Liver (tissue), 9 donors: ENCODE data around the gene DDI1. TPM values are rescaled to one million over a fixed set of nuclear protein-coding genes. Genes with fewer than 3 reads are reported as not detected.

Source experiments
- DNase-seq: peaks from one replicate; pipeline ENCODE4 v3.0.0-alpha.2; 2017; ENCODE audit warnings: low spot score
- H3K27ac ChIP-seq, 2 donors: one replicate each; pipeline ENCODE4 v1.7.0; 2013; ENCODE audit warnings: inconsistent platforms in 2 of 2, low read length in 2 of 2, control low read depth in 1 of 2, low read depth in 1 of 2, mild to moderate bottlenecking in 1 of 2
- H3K27me3 ChIP-seq, 4 donors: one replicate each; pipeline versions ENCODE4 v1.6.1 to v1.7.0; 2013; ENCODE audit warnings: low read length in 3 of 4, inconsistent platforms in 1 of 4, mild to moderate bottlenecking in 1 of 4, moderate library complexity in 1 of 4; ENCODE audit not compliant: control insufficient read depth in 4 of 4, insufficient read depth in 4 of 4
- H3K36me3 ChIP-seq, 4 donors: one replicate each; pipeline versions ENCODE4 v1.6.1 to v1.7.0; 2013; ENCODE audit warnings: low read length in 3 of 4, mild to moderate bottlenecking in 3 of 4, low read depth in 1 of 4, moderate library complexity in 1 of 4; ENCODE audit not compliant: control insufficient read depth in 4 of 4, insufficient read depth in 3 of 4
- H3K4me1 ChIP-seq, 4 donors: one replicate each; pipeline versions ENCODE4 v1.6.1 to v1.7.0; 2013; ENCODE audit warnings: low read length in 3 of 4, mild to moderate bottlenecking in 3 of 4, moderate library complexity in 1 of 4; ENCODE audit not compliant: control insufficient read depth in 4 of 4, insufficient read depth in 4 of 4
- H3K4me3 ChIP-seq, 3 donors: one replicate each; pipeline versions ENCODE4 v1.6.1 to v1.7.0; 2013; ENCODE audit warnings: low read length in 3 of 3, control low read depth in 1 of 3, low read depth in 1 of 3, mild to moderate bottlenecking in 1 of 3
- H3K9ac ChIP-seq, 2 donors: one replicate each; pipeline ENCODE4 v1.7.0; 2013; ENCODE audit warnings: low read length in 2 of 2, mild to moderate bottlenecking in 2 of 2, moderate library complexity in 2 of 2, control low read depth in 1 of 2, low read depth in 1 of 2
- H3K9me3 ChIP-seq, 4 donors: one replicate each; pipeline versions ENCODE4 v1.6.1 to v1.7.0; 2013; ENCODE audit warnings: low read length in 3 of 4; ENCODE audit not compliant: control insufficient read depth in 4 of 4
- CTCF ChIP-seq: fragments of 150-350 bp; IDR thresholded peaks from 2 replicates; pipeline ENCODE4 v1.5.1; 2017; ENCODE audit warnings: improper control_type of control experiment, low read depth, low read length; ENCODE audit not compliant: missing input control
- EGR1 ChIP-seq, 2 donors: IDR thresholded peaks; 2 replicates each; pipeline ENCODE4 v1.6.1; 2016 to 2018; ENCODE audit warnings: antibody characterized with exemption in 2 of 2, low read depth in 2 of 2
- FOXA1 ChIP-seq: IDR thresholded peaks from 2 replicates; pipeline ENCODE4 v1.6.1; 2016; ENCODE audit warnings: antibody characterized with exemption
- FOXA2 ChIP-seq: IDR thresholded peaks from 2 replicates; pipeline ENCODE4 v1.6.1; 2016; ENCODE audit warnings: antibody characterized with exemption
- GABPA ChIP-seq, 2 donors: IDR thresholded peaks in 1 of 2; conservative IDR thresholded peaks in 1 of 2; 2 replicates each; pipeline ENCODE4 v1.6.1; 2016; ENCODE audit warnings: antibody characterized with exemption in 2 of 2, mild to moderate bottlenecking in 1 of 2, moderate library complexity in 1 of 2
- HNF4A ChIP-seq, 2 donors: conservative IDR thresholded peaks; 2 replicates each; pipeline ENCODE4 v1.6.1; 2016; ENCODE audit warnings: antibody characterized with exemption in 2 of 2, mild to moderate bottlenecking in 2 of 2
- HNF4G ChIP-seq: IDR thresholded peaks from 2 replicates; pipeline ENCODE4 v1.6.1; 2016; ENCODE audit warnings: antibody characterized with exemption
- JUND ChIP-seq, 2 donors: IDR thresholded peaks; 2 replicates each; pipeline ENCODE4 v1.6.1; 2016; ENCODE audit warnings: antibody characterized with exemption in 2 of 2
- MAX ChIP-seq: IDR thresholded peaks from 2 replicates; pipeline ENCODE4 v1.6.1; 2016; ENCODE audit warnings: antibody characterized with exemption
- NR2F2 ChIP-seq: IDR thresholded peaks from 2 replicates; pipeline ENCODE4 v1.6.1; 2016; ENCODE audit warnings: antibody characterized with exemption
- RAD21 ChIP-seq, 2 donors: IDR thresholded peaks; 2 replicates each; pipeline ENCODE4 v1.6.1; 2016; ENCODE audit warnings: antibody characterized with exemption in 2 of 2, mild to moderate bottlenecking in 2 of 2
- RXRA ChIP-seq, 2 donors: IDR thresholded peaks; 2 replicates each; pipeline ENCODE4 v1.6.1; 2017 to 2018; ENCODE audit warnings: antibody characterized with exemption in 2 of 2, mild to moderate bottlenecking in 1 of 2
- SP1 ChIP-seq: IDR thresholded peaks from 2 replicates; pipeline ENCODE4 v1.6.1; 2018; ENCODE audit warnings: antibody characterized with exemption, mild to moderate bottlenecking
- TAF1 ChIP-seq: conservative IDR thresholded peaks from 2 replicates; pipeline ENCODE4 v1.6.1; 2016; ENCODE audit warnings: antibody characterized with exemption, mild to moderate bottlenecking
- YY1 ChIP-seq: IDR thresholded peaks from 2 replicates; pipeline ENCODE4 v1.6.1; 2016; ENCODE audit warnings: antibody characterized with exemption, mild to moderate bottlenecking
- WGBS: extraction: QIAGEN DNeasy Blood & Tissue Kit; methylation state at CpG from one replicate; pipeline ENCODE4 v1.1.7; 2013; 5-methylcytosine and 5-hydroxymethylcytosine counted together
- polyA plus RNA-seq, 2 donors: library from polyadenylated mRNA; stranded (reverse) in 1 of 2; unstranded in 1 of 2; fragments of 200-250 nt in 1 of 2; fragments of >200 nt in 1 of 2; fragmentation: Nextera tagmentation in 1 of 2; extraction: Ambion mirVana in 1 of 2; gene quantifications; one replicate each; pipeline versions ENCODE4 v1.2.1 to v1.2.3, GENCODE V29; 2013 to 2015
- total RNA-seq, 2 donors: library from RNA; depleted of rRNA; stranded (reverse); fragments of >200 nt; gene quantifications; one replicate each; pipeline ENCODE4 v1.2.3, GENCODE V29; 2014
- TF ChIP-seq, protein P1 (sequence below): IDR thresholded peaks from 2 replicates; pipeline ENCODE4 v1.6.1; 2016; ENCODE audit warnings: antibody characterized with exemption, mild to moderate bottlenecking
- TF ChIP-seq, protein P2 (sequence below): IDR thresholded peaks from 2 replicates; pipeline ENCODE4 v1.6.1; 2016; ENCODE audit warnings: antibody characterized with exemption
- TF ChIP-seq, protein P3 (sequence below): IDR thresholded peaks from 2 replicates; pipeline ENCODE4 v1.6.1; 2016; ENCODE audit warnings: antibody characterized with exemption
- donor health status: healthy.
- donor health status: healthy.
- donor health status: healthy.
- donor health status: healthy.
- donor health status: healthy.

DDI1 gene
- total and polyA plus RNA-seq, 4 donors: 0.07 TPM; not detected in 3

DNA sequence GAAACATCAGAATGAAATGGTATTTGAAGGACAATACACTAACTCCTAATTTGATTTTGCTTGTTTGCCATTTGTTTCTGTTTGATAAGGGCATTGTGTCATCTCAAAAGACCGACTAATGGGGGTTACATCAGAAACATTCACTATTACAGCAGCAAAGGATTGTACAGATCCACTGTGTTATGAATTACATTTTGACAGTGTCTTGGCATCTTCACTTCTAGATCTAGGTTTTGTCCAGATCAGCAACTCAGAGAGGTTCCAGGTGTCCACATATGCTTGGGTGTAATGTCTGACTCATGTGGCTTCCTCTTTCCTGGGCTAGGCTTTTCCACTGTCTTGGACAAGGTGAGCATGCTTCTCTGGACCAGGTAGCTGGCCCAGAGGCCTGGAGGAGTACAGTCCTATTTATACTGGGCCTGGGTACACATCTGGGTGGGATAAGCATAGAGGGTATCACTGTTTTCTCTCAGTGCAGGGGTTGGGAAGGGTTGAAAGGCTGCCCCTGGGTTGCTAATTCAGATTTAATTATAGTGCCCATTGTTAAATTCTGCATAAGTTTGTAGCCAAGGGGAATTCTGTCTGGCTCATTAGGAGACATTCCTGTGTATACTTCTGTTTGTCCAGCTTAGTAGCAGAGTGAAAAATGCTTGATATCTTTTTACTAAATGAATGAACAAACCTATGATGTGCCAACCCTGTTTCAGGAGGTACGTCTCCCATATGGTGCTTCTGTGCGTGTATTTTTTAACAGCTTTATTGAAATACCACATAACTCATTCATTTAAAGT lies 23.8 kb downstream of the DDI1 start:
- no peaks in the 10 kb centered on the region for H3K27me3 ChIP-seq
- no peak overlapping the region for H3K27ac ChIP-seq
- H3K9ac ChIP-seq: no peak overlapping the region
- no peaks in the 10 kb centered on the region for H3K36me3 ChIP-seq
- no peak for DNase-seq
- 84% methylated on average over 3 of the region's 3 CpGs for WGBS
- no peaks in the 10 kb centered on the region for H3K4me1 ChIP-seq
- H3K9me3 ChIP-seq: no peaks in the 10 kb centered on the region
- no peak for TF ChIP-seq JUND (IDR thresholded peaks at IDR 0.05)
- no peak for TF ChIP-seq HNF4G
- TF ChIP-seq EGR1 (IDR thresholded peaks at IDR 0.05; ENCODE audit: low read depth in 2 of 2): no peak
- no peak for TF ChIP-seq SP1
- no peak for TF ChIP-seq GABPA (IDR thresholded peaks at IDR 0.05 in 1 of 2, conservative IDR thresholded peaks at IDR 0.05 in 1 of 2)
- no peak for TF ChIP-seq CTCF
- TF ChIP-seq TAF1: no peak
- TF ChIP-seq, protein P1, sequence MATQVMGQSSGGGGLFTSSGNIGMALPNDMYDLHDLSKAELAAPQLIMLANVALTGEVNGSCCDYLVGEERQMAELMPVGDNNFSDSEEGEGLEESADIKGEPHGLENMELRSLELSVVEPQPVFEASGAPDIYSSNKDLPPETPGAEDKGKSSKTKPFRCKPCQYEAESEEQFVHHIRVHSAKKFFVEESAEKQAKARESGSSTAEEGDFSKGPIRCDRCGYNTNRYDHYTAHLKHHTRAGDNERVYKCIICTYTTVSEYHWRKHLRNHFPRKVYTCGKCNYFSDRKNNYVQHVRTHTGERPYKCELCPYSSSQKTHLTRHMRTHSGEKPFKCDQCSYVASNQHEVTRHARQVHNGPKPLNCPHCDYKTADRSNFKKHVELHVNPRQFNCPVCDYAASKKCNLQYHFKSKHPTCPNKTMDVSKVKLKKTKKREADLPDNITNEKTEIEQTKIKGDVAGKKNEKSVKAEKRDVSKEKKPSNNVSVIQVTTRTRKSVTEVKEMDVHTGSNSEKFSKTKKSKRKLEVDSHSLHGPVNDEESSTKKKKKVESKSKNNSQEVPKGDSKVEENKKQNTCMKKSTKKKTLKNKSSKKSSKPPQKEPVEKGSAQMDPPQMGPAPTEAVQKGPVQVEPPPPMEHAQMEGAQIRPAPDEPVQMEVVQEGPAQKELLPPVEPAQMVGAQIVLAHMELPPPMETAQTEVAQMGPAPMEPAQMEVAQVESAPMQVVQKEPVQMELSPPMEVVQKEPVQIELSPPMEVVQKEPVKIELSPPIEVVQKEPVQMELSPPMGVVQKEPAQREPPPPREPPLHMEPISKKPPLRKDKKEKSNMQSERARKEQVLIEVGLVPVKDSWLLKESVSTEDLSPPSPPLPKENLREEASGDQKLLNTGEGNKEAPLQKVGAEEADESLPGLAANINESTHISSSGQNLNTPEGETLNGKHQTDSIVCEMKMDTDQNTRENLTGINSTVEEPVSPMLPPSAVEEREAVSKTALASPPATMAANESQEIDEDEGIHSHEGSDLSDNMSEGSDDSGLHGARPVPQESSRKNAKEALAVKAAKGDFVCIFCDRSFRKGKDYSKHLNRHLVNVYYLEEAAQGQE: no peak
- TF ChIP-seq HNF4A (conservative IDR thresholded peaks at IDR 0.05): no peak
- TF ChIP-seq MAX: no peak
- TF ChIP-seq, protein P2, sequence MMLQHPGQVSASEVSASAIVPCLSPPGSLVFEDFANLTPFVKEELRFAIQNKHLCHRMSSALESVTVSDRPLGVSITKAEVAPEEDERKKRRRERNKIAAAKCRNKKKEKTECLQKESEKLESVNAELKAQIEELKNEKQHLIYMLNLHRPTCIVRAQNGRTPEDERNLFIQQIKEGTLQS: no peak
- TF ChIP-seq YY1: no peak
- TF ChIP-seq FOXA1: no peak
- no peak for TF ChIP-seq RXRA (IDR thresholded peaks at IDR 0.05)
- no peak for TF ChIP-seq NR2F2
- TF ChIP-seq, protein P3, sequence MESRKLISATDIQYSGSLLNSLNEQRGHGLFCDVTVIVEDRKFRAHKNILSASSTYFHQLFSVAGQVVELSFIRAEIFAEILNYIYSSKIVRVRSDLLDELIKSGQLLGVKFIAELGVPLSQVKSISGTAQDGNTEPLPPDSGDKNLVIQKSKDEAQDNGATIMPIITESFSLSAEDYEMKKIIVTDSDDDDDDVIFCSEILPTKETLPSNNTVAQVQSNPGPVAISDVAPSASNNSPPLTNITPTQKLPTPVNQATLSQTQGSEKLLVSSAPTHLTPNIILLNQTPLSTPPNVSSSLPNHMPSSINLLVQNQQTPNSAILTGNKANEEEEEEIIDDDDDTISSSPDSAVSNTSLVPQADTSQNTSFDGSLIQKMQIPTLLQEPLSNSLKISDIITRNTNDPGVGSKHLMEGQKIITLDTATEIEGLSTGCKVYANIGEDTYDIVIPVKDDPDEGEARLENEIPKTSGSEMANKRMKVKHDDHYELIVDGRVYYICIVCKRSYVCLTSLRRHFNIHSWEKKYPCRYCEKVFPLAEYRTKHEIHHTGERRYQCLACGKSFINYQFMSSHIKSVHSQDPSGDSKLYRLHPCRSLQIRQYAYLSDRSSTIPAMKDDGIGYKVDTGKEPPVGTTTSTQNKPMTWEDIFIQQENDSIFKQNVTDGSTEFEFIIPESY: no peak
- TF ChIP-seq FOXA2: no peak
- TF ChIP-seq RAD21 (IDR thresholded peaks at IDR 0.05): no peak
- H3K4me3 ChIP-seq: no peak overlapping the region
